SK-N-SH (cell line): ENCODE measurements around the gene IFITM1. TPM values are rescaled to one million over a fixed set of nuclear protein-coding genes. Genes with fewer than 3 reads are reported as not detected.

Experiments
- CTCF ChIA-PET: fragments of 300-600, 350-600 bp; formaldehyde crosslinking; extraction: SDS; loops from one replicate; lab custom pipeline; 2021; lab: Yijun Ruan, JAX
- POLR2A ChIA-PET: fragments of 350-600 bp; sonication (Branson Sonifier 250); formaldehyde crosslinking; extraction: SDS; loops from one replicate; lab custom pipeline; 2020; ENCODE audit warnings: antibody characterized with exemption, inconsistent platforms; lab: Yijun Ruan, JAX
- DNase-seq: peaks from one replicate; pipeline ENCODE4 v3.0.0; 2012
- H2AFZ ChIP-seq: fragments of 200-600 bp; sonication (generic); 2 replicates; pipeline ENCODE4 v1.8.1; 2016; ENCODE audit warnings: antibody characterized with exemption, mild to moderate bottlenecking, low read depth
- H3F3A ChIP-seq: fragments of 200-600 bp; sonication (generic); replicated peaks from 2 replicates; pipeline ENCODE3; 2016; ENCODE audit warnings: antibody characterized with exemption, mild to moderate bottlenecking; ENCODE audit not compliant: insufficient read depth
- H3K27ac ChIP-seq, 2 experiments: fragments of 200-500 bp in 1 of 2; fragments of 200-600 bp in 1 of 2; sonication (Bioruptor generic) in 1 of 2; sonication (generic), shearing (Covaris generic) in 1 of 2; 2 replicates each; pipeline versions ENCODE4 v1.5.1 to v1.6.1; 2014 to 2016; ENCODE audit warnings: low read depth in 2 of 2, inconsistent platforms in 1 of 2, low read length in 1 of 2, mild to moderate bottlenecking in 1 of 2, mixed read lengths in 1 of 2
- H3K27me3 ChIP-seq: fragments of 200-600 bp; sonication (generic), shearing (Covaris generic); 2 replicates; pipeline ENCODE4 v1.6.1; 2016; ENCODE audit warnings: mixed run types; ENCODE audit not compliant: insufficient read depth
- H3K36me3 ChIP-seq, 2 experiments: fragments of 200-500 bp in 1 of 2; fragments of 200-600 bp in 1 of 2; sonication (Bioruptor generic) in 1 of 2; sonication (generic) in 1 of 2; replicated peaks in 1 of 2; 2 replicates each; pipeline versions ENCODE3 to v1.5.1; 2014 to 2016; ENCODE audit warnings: low read length in 1 of 2, mild to moderate bottlenecking in 1 of 2; ENCODE audit not compliant: insufficient read depth in 2 of 2, control insufficient read depth in 1 of 2
- H3K4me1 ChIP-seq, 2 experiments: fragments of 200-500 bp in 1 of 2; fragments of 200-600 bp in 1 of 2; sonication (Bioruptor generic) in 1 of 2; sonication (generic), shearing (Covaris generic) in 1 of 2; 2 replicates each; pipeline versions ENCODE4 v1.5.1 to v1.6.1; 2014 to 2016; ENCODE audit warnings: low read depth in 1 of 2, low read length in 1 of 2, mixed run types in 1 of 2; ENCODE audit not compliant: insufficient read depth in 2 of 2, control insufficient read depth in 1 of 2
- H3K4me2 ChIP-seq: fragments of 200-600 bp; sonication (generic), shearing (Covaris generic); 2 replicates; pipeline ENCODE4 v1.6.1; 2017; ENCODE audit warnings: mixed run types
- H3K4me3 ChIP-seq, 2 experiments: fragments of 200-500 bp in 1 of 2; fragments of 200-600 bp in 1 of 2; sonication (Bioruptor generic) in 1 of 2; sonication (generic), shearing (Covaris generic) in 1 of 2; 2 replicates each; pipeline versions ENCODE4 v1.5.1 to v1.8.1; 2014 to 2016; ENCODE audit warnings: low read depth in 2 of 2, inconsistent platforms in 1 of 2, low read length in 1 of 2, mild to moderate bottlenecking in 1 of 2, mixed read lengths in 1 of 2, moderate library complexity in 1 of 2
- H3K79me2 ChIP-seq: fragments of 200-600 bp; sonication (generic); 2 replicates; pipeline ENCODE4 v1.8.1; 2017; ENCODE audit warnings: mild to moderate bottlenecking; ENCODE audit not compliant: insufficient read depth
- H3K9ac ChIP-seq: fragments of 200-600 bp; sonication (generic); 2 replicates; pipeline ENCODE4 v1.6.1; 2017; ENCODE audit warnings: mixed run types
- H3K9me2 ChIP-seq: fragments of 200-600 bp; sonication (generic); 2 replicates; pipeline ENCODE4 v1.6.1; 2017; ENCODE audit warnings: mixed run types
- H3K9me3 ChIP-seq: fragments of 200-600 bp; sonication (generic); 2 replicates; pipeline ENCODE4 v1.6.1; 2017; ENCODE audit warnings: mixed run types, mild to moderate bottlenecking, moderate library complexity
- H4K20me1 ChIP-seq: fragments of 200-600 bp; sonication (generic); 2 replicates; pipeline ENCODE4 v1.6.1; 2017; ENCODE audit warnings: mild to moderate bottlenecking, mixed run types; ENCODE audit not compliant: insufficient read depth
- CHD2 ChIP-seq: fragments of 150-350 bp; IDR thresholded peaks from 2 replicates; pipeline ENCODE4 v1.6.1; 2018; ENCODE audit warnings: low read length; ENCODE audit not compliant: partially characterized antibody
- CTCF ChIP-seq: fragments of 200-600 bp; sonication (generic); IDR thresholded peaks from 2 replicates; pipeline ENCODE4 v1.6.1; 2017; ENCODE audit warnings: antibody characterized with exemption, mild to moderate bottlenecking, moderate library complexity
- ELF1 ChIP-seq: IDR thresholded peaks from 2 replicates; pipeline ENCODE4 v1.4.0; 2012
- EP300 ChIP-seq, 2 experiments: IDR thresholded peaks; 2 replicates each; pipeline versions ENCODE4 v1.4.0 to v1.6.1; 2012; ENCODE audit warnings: borderline replicate concordance in 1 of 2, low read depth in 1 of 2, low read length in 1 of 2
- FOSL2 ChIP-seq: IDR thresholded peaks from 2 replicates; pipeline ENCODE4 v1.4.0; 2012; ENCODE audit warnings: low read depth, mild to moderate bottlenecking, moderate library complexity, borderline replicate concordance
- FOXJ3 ChIP-seq: sonication (generic); formaldehyde crosslinking; IDR thresholded peaks from 2 replicates; pipeline ENCODE4 v1.5.1; 2020; ENCODE audit warnings: mild to moderate bottlenecking, missing genetic modification reagents
- FOXM1 ChIP-seq: IDR thresholded peaks from 2 replicates; pipeline ENCODE4 v1.4.0; 2012; ENCODE audit warnings: low read depth, mild to moderate bottlenecking
- GABPA ChIP-seq: IDR thresholded peaks from 2 replicates; pipeline ENCODE4 v1.4.0; 2012; ENCODE audit warnings: low read depth, mild to moderate bottlenecking
- IRF3 ChIP-seq: fragments of 150-350 bp; IDR thresholded peaks from 2 replicates; pipeline ENCODE4 v1.6.1; 2016; ENCODE audit warnings: mild to moderate bottlenecking, low read depth, low read length
- JUND ChIP-seq: IDR thresholded peaks from 2 replicates; pipeline ENCODE4 v1.4.0; 2012
- MEF2A ChIP-seq: IDR thresholded peaks from 2 replicates; pipeline ENCODE4 v1.4.0; 2012; ENCODE audit warnings: low read depth, borderline replicate concordance
- MXI1 ChIP-seq: IDR thresholded peaks from 2 replicates; pipeline ENCODE4 v1.6.1; 2012; ENCODE audit warnings: mild to moderate bottlenecking, low read depth, low read length, improper control_type of control experiment
- POLR2AphosphoS5 ChIP-seq: IDR thresholded peaks from 2 replicates; pipeline ENCODE4 v1.6.1; 2012; ENCODE audit warnings: low read depth, low read length
- RCOR1 ChIP-seq: fragments of 150-350 bp; IDR thresholded peaks from 2 replicates; pipeline ENCODE4 v1.6.1; 2017; ENCODE audit warnings: antibody characterized with exemption, low read length
- RXRA ChIP-seq: IDR thresholded peaks from 2 replicates; pipeline ENCODE4 v1.4.0; 2012; ENCODE audit warnings: low read depth, mild to moderate bottlenecking, borderline replicate concordance
- SIN3A ChIP-seq: IDR thresholded peaks from 2 replicates; pipeline ENCODE4 v1.6.1; 2012; ENCODE audit warnings: low read depth, mild to moderate bottlenecking, low read length, moderate library complexity, borderline replicate concordance
- SMC3 ChIP-seq: IDR thresholded peaks from 2 replicates; pipeline ENCODE4 v1.6.1; 2012; ENCODE audit warnings: low read depth, low read length, improper control_type of control experiment
- TAF1 ChIP-seq: IDR thresholded peaks from 2 replicates; pipeline ENCODE4 v1.6.1; 2012; ENCODE audit warnings: low read depth, mild to moderate bottlenecking, low read length, moderate library complexity, borderline replicate concordance
- TCF12 ChIP-seq: IDR thresholded peaks from 2 replicates; pipeline ENCODE4 v1.4.0; 2012
- TEAD4 ChIP-seq: IDR thresholded peaks from 2 replicates; pipeline ENCODE4 v1.4.0; 2012; ENCODE audit warnings: mild to moderate bottlenecking, borderline replicate concordance; ENCODE audit not compliant: insufficient read depth
- USF2 ChIP-seq: fragments of 150-350 bp; IDR thresholded peaks from 2 replicates; pipeline ENCODE4 v1.6.1; 2017; ENCODE audit warnings: antibody characterized with exemption, low read length, low read depth, borderline replicate concordance
- YY1 ChIP-seq: IDR thresholded peaks from 2 replicates; pipeline ENCODE4 v1.4.0; 2012; ENCODE audit warnings: low read depth, mild to moderate bottlenecking
- WGBS: methylation state at CpG from one replicate; pipeline ENCODE4 v1.1.6; 2017; ENCODE audit warnings: low lambda C conversion rate; 5-methylcytosine and 5-hydroxymethylcytosine counted together
- polyA plus RNA-seq, 3 experiments: library from polyadenylated mRNA; depleted of rRNA; stranded (reverse); fragments of >200 nt; gene quantifications; 2 replicates each; pipeline ENCODE4 v1.2.3, GENCODE V29; 2012
- TF ChIP-seq, protein P1 (sequence below): IDR thresholded peaks from 2 replicates; pipeline ENCODE4 v1.4.0; 2012; ENCODE audit warnings: low read depth

The IFITM1 gene
- polyA plus RNA-seq, 1 of the 3 experiments (the other 2 are of a cell fraction): 19.4 TPM

GRCh38 chr11:335779-336658 is 22.2 kb downstream of the IFITM1 start:
- Histone ChIP-seq H3K4me3 (no peak overlapping the region), H3K27ac (no peak overlapping the region), H3K4me1 (no peaks in the 10 kb centered on the region)
- TF ChIP-seq TCF12: no peak
- TF ChIP-seq EP300 (IDR thresholded peaks at IDR 0.05; ENCODE audit: borderline replicate concordance in 1 of 2, low read depth in 1 of 2, low read length in 1 of 2): no peak
- no peak for TF ChIP-seq USF2
- TF ChIP-seq POLR2AphosphoS5: no peak
- TF ChIP-seq, protein P1, sequence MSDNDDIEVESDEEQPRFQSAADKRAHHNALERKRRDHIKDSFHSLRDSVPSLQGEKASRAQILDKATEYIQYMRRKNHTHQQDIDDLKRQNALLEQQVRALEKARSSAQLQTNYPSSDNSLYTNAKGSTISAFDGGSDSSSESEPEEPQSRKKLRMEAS: no peak
- TF ChIP-seq SMC3: no peak
- no peak for TF ChIP-seq ELF1
- no peak for TF ChIP-seq JUND
- TF ChIP-seq GABPA: no peak
- TF ChIP-seq MEF2A: no peak
- TF ChIP-seq TEAD4: no peak
- TF ChIP-seq, all 33 proteins: peak for 0
- H3K4me2 ChIP-seq: no peak overlapping the region
- H4K20me1 ChIP-seq: no peaks in the 10 kb centered on the region
- no peaks in the 10 kb centered on the region for H3F3A ChIP-seq
- no peak overlapping the region for H3K9ac ChIP-seq
- H3K9me3 ChIP-seq: no peaks in the 10 kb centered on the region
- no peaks in the 10 kb centered on the region for H3K36me3 ChIP-seq
- no peaks in the 10 kb centered on the region; the same call in 1 of the 2 replicates for H3K27me3 ChIP-seq
- ChIA-PET POLR2A (no interaction called here), CTCF (no interaction called here)
- 75% methylated on average over 15 of the region's 15 CpGs for WGBS
- H3K9me2 ChIP-seq: no peaks in the 10 kb centered on the region; the same call in 1 of the 2 replicates
- DNase-seq: no peak
- no peak overlapping the region for H2AFZ ChIP-seq
- no peaks in the 10 kb centered on the region for H3K79me2 ChIP-seq

DNA sequence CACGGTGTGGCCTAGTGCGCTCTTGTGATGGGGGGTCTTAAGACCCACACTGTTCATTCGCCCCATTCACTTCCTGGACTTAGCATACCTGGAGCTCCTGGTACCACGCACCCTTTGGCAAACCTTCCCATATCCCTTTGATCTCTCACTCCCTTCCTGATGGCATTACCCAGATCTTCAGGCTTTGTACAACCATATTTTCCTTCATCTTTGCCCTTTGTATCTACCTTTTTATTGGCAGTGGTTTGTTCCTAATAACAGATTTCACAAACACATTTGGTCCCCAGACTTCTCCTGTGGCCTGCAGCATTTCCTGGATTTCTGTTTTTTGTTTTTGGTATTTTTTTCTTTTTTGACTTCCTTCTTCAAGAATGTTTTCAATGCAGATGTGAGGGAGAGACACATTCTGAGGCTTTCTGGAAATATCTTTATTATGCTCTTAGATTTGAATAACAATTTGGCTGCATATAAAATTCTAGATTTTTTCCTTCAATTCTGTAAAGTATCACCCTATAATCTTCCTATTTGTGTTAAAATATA is 22.9 kb downstream of the IFITM1 start:
- no peak overlapping the region for H3K9ac ChIP-seq
- 90% methylated on average over 4 of the region's 4 CpGs for WGBS
- H2AFZ ChIP-seq: no peak overlapping the region
- H4K20me1 ChIP-seq: no peaks in the 10 kb centered on the region
- no peak overlapping the region for H3K4me3 ChIP-seq
- POLR2A ChIA-PET: no interaction called here
- no peaks in the 10 kb centered on the region for H3F3A ChIP-seq
- H3K9me3 ChIP-seq: no peaks in the 10 kb centered on the region
- H3K27ac ChIP-seq: no peak overlapping the region
- H3K4me1 ChIP-seq: no peaks in the 10 kb centered on the region
- no peak for DNase-seq
- H3K9me2 ChIP-seq: no peaks in the 10 kb centered on the region; the same call in 1 of the 2 replicates
- H3K36me3 ChIP-seq: no peaks in the 10 kb centered on the region
- no peak overlapping the region for H3K4me2 ChIP-seq
- no peaks in the 10 kb centered on the region; the same call in 1 of the 2 replicates for H3K27me3 ChIP-seq
- H3K79me2 ChIP-seq: no peaks in the 10 kb centered on the region
- CTCF ChIA-PET: interaction anchor here (1.0 kb wide), 1 partner anchor 11 kb away, joined by 3 read pairs; no protein-coding TSS in a partner anchor
- TF ChIP-seq POLR2AphosphoS5 (no peak), SIN3A (no peak), IRF3 (no peak), CHD2 (no peak), MXI1 (no peak), TAF1 (no peak), FOXJ3 (CRISPR knock-in tag) (no peak), ELF1 (no peak), FOSL2 (no peak), RCOR1 (no peak), CTCF (no peak), USF2 (no peak), RXRA (no peak), JUND (no peak), YY1 (no peak), FOXM1 (no peak)
